Putamen (tissue), 1 donor: ENCODE results near the gene CPSF4.
"Not testable (repeated sequence)": the region's sequence is repeated elsewhere in the genome, so short reads cannot be mapped to it uniquely, and the experiment has no call there.

ENCODE experiments used
- DNase-seq: peaks from one replicate; pipeline ENCODE4 v3.0.0-alpha.2; 2016; ENCODE audit warnings: low spot score

The CPSF4 gene

GRCh38 chr7:99408379-99409191 lies 30.2 kb upstream of the CPSF4 start, which contains the start of the genes BUD31 and PDAP1:
BUD31 (plus strand) TSS chr7:99408969; CDS start chr7:99411093, 2,124 bp downstream.
PDAP1 (minus strand) TSS chr7:99408597; CDS start chr7:99408548, 49 bp downstream.
- DNase-seq, result peak; percentile 94

- DNase-seq, result peak; percentile 45
Observed at GRCh38 chr7:99409192-99409572, 29.6 kb upstream of the CPSF4 start.

DNA sequence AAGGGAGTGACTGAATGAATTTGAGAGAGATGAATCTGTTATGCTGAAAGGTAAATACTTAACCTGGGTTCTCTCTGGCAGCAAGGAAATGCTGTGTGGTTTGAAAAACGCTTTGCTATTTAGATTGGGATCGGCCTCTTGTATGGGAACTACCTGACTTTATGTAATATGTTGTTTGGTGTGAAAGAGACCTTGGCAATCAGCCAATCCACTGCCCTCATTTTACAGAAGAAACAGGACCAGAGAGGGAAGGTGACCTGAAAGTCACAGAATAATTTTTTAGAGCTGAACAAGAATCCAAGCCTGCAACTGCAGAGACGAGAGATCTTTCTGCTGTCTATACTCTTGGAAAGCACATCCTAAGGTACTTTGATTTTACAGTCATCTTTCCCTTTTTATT lies 28.9 kb upstream of the CPSF4 start:
- DNase-seq, result no peak

GRCh38 chr7:99410635-99411034 lies 28.1 kb upstream of the CPSF4 start:
- no peak for DNase-seq

- not testable (repeated sequence) for DNase-seq
Observed at GRCh38 chr7:99415513-99416127, 23.1 kb upstream of the CPSF4 start.

GRCh38 chr7:99418260-99418659 lies 20.5 kb upstream of the CPSF4 start:
- no peak for DNase-seq

DNA sequence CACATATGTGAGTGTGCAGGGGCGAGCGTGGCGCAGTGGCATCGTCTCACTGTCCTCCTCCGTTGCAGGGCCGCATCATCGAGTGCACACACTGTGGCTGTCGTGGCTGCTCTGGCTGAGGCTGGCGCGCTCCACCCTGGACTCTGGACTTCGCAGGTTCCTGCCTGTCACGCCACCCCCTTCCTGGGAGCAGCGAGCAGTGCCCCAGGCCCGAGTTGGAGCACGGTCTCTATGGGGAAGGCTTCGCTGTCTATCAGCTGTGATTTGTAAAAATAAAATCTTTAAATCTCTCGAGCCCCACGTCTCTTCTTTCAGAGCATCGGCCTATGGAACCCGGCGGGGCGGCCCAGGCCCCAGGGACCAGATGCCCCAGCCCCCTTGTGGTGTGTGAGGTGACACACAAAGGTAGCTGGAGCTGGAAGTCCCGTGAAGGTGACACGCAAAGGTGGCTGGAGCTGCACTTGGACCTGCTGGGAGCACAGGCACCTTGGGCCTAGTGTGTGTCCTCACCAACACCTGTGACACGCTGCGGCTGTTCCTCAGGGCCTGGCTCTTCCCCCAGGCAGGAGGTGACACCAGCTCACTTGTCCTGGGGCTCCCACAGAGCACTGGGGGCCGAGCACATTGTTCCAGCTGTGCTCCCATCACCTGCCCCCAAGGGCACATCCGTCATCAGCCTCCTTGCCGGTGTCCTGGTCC lies 19.3 kb upstream of the CPSF4 start:
- DNase-seq, result no peak

GRCh38 chr7:99420213-99420612 lies 18.5 kb upstream of the CPSF4 start:
- no peak for DNase-seq

DNA sequence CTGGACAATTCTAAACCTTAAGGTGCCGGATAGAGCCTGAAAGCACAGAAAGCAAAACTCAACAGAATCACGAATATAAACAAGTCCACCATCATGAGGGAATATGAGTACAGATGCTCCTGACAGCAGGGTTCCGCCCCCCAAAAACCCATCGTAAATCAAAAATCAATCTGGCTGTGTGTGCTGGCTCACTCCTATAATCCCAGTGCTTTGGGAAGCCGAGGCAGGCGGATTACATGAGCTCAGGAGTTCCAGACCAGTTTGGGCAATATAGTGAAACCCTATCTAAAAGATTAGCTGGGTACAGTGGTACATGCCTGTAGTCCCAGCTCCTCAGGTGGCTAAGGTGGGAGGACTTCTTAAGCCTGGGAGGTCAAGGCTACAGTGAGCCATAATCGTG lies 17.8 kb upstream of the CPSF4 start:
- no peak for DNase-seq

DNA sequence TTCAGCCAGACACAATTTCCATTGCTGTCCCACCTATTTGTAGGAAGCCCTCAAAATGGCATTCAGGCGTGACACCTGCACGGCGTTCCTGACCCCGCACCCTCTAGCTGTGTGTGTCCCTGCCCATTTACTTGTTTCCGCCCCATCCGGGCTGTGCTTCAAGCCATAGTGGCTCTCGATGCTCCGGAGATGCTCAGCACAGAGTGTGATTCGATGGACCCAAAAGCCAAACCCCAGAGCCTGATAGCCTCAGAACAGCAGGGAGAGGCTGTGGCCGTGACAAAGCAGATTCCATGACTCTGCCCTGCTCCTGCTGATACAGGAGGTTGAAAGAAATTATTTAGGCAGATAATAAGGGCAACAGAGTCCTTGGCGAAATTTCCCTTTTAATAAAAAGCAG lies 16.6 kb upstream of the CPSF4 start:
- DNase-seq, result no peak

GRCh38 chr7:99422625-99423024 lies 16.1 kb upstream of the CPSF4 start:
- DNase-seq, result no peak

- no peak for DNase-seq
Observed at GRCh38 chr7:99424932-99425730, 13.6 kb upstream of the CPSF4 start.

GRCh38 chr7:99428972-99429566 lies 9.7 kb upstream of the CPSF4 start:
- no peak for DNase-seq

GRCh38 chr7:99429756-99430155 lies 9.0 kb upstream of the CPSF4 start:
- DNase-seq, result no peak

GRCh38 chr7:99431756-99432540 lies 6.8 kb upstream of the CPSF4 start:
- DNase-seq, result not testable (repeated sequence)

- DNase-seq, result no peak
Observed at GRCh38 chr7:99433158-99433557, 5.6 kb upstream of the CPSF4 start.

- DNase-seq, result no peak
Observed at GRCh38 chr7:99437946-99438572, 684 bp upstream of the CPSF4 start.

DNA sequence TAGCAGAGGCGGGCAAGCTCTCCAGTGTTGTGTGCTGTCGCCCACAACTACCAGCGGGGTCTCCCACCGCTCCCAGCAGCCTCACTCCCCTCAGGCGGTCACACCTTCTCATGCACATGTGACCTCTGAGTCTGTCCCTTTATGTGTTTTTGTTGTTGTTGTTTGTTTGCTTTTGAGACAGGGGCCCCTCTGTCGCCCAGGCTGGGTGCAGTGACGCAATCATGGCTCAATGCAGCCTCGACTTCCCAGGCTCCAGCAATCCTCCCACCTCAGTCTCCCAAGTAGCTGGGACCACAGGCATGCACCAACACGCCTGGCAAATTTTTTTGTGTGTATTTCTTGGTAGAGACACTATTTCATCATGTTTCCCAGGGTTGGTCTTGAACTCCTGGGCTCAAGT lies 1.5 kb downstream of the CPSF4 start:
- no peak for DNase-seq

DNA sequence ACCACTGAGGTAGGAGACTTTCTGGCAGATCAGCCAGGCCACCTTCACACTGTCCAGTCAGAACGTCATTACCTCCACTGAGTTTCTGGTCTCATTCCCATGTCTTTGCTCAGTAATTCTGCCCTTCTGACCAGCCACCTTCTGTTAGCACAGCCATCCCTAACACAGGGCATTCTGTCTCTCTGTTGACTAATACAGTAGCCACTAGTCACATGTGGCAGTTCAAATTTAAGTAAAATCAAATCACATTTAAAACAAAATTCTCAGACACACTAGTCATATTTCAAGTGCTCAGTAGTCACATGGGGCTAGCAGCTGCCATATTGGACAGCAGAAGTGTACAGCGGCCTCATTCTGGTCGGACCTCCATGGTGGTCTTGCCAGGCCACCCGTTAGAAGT lies 7.4 kb downstream of the CPSF4 start:
- no peak for DNase-seq

DNA sequence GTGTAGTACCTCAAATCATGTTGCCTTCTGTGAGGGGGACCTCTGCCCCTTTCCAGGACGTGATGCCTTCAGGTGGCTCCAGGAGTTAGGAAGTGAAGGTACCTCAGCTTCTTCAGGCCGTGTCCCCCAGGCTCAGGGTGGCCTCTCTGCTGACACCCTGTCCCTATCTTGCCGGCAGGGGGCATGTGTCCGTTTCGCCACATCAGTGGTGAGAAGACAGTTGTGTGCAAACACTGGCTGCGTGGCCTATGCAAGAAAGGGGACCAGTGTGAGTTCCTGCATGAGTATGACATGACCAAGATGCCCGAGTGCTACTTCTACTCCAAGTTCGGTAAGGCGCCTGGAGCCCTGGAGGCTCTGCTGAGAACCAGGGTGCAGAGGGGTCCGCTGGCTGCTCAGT lies 9.2 kb downstream of the CPSF4 start:
- no peak for DNase-seq
